ENCODE data around the gene NPAS3. TPM values are rescaled to one million over a fixed set of nuclear protein-coding genes. Genes with fewer than 3 reads are reported as not detected.

The NPAS3 gene
- total and polyA plus RNA-seq, 4 donors, result 0.07 to 0.09 (median 0.08) TPM; not detected in 1

- TF ChIP-seq CTCF (IDR thresholded peaks at IDR 0.05; ENCODE audit: low read depth, low read length, missing input control) (no peak), HNF4G (IDR thresholded peaks at IDR 0.05) (no peak), MAX (IDR thresholded peaks at IDR 0.05) (no peak)
Measured at GRCh38 chr14:33126433-33126832, 187.8 kb downstream of the NPAS3 start (continued).

GRCh38 chr14:33127531-33127930, 188.9 kb downstream of the NPAS3 start:
- no peak for DNase-seq (ENCODE audit: low spot score)
- Histone ChIP-seq H3K27me3 (ENCODE audit: control insufficient read depth in 4 of 4, insufficient read depth in 4 of 4, low read length in 3 of 4) (no peaks in the 10 kb centered on the region), H3K36me3 (ENCODE audit: control insufficient read depth in 4 of 4, insufficient read depth in 3 of 4, low read depth in 1 of 4, low read length in 3 of 4) (no peaks in the 10 kb centered on the region), H3K9ac (ENCODE audit: low read depth in 1 of 2, low read length in 2 of 2) (no peak overlapping the region), H3K4me3 (ENCODE audit: low read depth in 1 of 3, low read length in 3 of 3) (no peak overlapping the region), H3K27ac (ENCODE audit: low read depth in 1 of 2, low read length in 2 of 2) (no peak overlapping the region), H3K4me1 (ENCODE audit: control insufficient read depth in 4 of 4, insufficient read depth in 4 of 4, low read length in 3 of 4) (no peaks in the 10 kb centered on the region), H3K9me3 (ENCODE audit: control insufficient read depth in 4 of 4, low read length in 3 of 4) (no peaks in the 10 kb centered on the region)
- WGBS, result 48% methylated on average over 1 of the region's 1 CpG
- TF ChIP-seq CTCF (IDR thresholded peaks at IDR 0.05; ENCODE audit: low read depth, low read length, missing input control), result no peak
- no peak for TF ChIP-seq HNF4A (conservative IDR thresholded peaks at IDR 0.05)
- no peak for TF ChIP-seq RAD21 (IDR thresholded peaks at IDR 0.05)
- TF ChIP-seq NR2F2 (IDR thresholded peaks at IDR 0.05), result no peak
- no peak for TF ChIP-seq FOXA2 (IDR thresholded peaks at IDR 0.05)
- no peak for TF ChIP-seq REST (IDR thresholded peaks at IDR 0.05)

- Histone ChIP-seq H3K9ac (ENCODE audit: low read depth in 1 of 2, low read length in 2 of 2) (no peak overlapping the region), H3K4me1 (ENCODE audit: control insufficient read depth in 4 of 4, insufficient read depth in 4 of 4, low read length in 3 of 4) (no peaks in the 10 kb centered on the region), H3K27me3 (ENCODE audit: control insufficient read depth in 4 of 4, insufficient read depth in 4 of 4, low read length in 3 of 4) (no peaks in the 10 kb centered on the region), H3K27ac (ENCODE audit: low read depth in 1 of 2, low read length in 2 of 2) (no peak overlapping the region), H3K9me3 (ENCODE audit: control insufficient read depth in 4 of 4, low read length in 3 of 4) (no peaks in the 10 kb centered on the region), H3K4me3 (ENCODE audit: low read depth in 1 of 3, low read length in 3 of 3) (no peak overlapping the region), H3K36me3 (ENCODE audit: control insufficient read depth in 4 of 4, insufficient read depth in 3 of 4, low read depth in 1 of 4, low read length in 3 of 4) (no peaks in the 10 kb centered on the region)
- no peak for DNase-seq (ENCODE audit: low spot score)
- WGBS, result 75% methylated on average over 2 of the region's 2 CpGs
- TF ChIP-seq RAD21 (IDR thresholded peaks at IDR 0.05), result no peak
- no peak for TF ChIP-seq YY1 (IDR thresholded peaks at IDR 0.05)
- TF ChIP-seq MAX (IDR thresholded peaks at IDR 0.05), result no peak
- TF ChIP-seq RXRA (IDR thresholded peaks at IDR 0.05), result no peak
- no peak for TF ChIP-seq CTCF (IDR thresholded peaks at IDR 0.05; ENCODE audit: low read depth, low read length, missing input control)
- no peak for TF ChIP-seq NR2F2 (IDR thresholded peaks at IDR 0.05)
Measured at GRCh38 chr14:33131801-33132200, 193.1 kb downstream of the NPAS3 start.

Data from liver (tissue), 9 donors.